ENCODE results near the gene TMEM215. TPM values are rescaled to one million over a fixed set of nuclear protein-coding genes. Genes with fewer than 3 reads are reported as not detected.

The TMEM215 gene
- total RNA-seq, 1 donor from 2014 or later, result under 0.01 TPM

GRCh38 chr9:32832346-32832745 lies 49.0 kb downstream of the TMEM215 start:
- no peak for DNase-seq (ENCODE audit: low read depth, low spot score)

Other genes starting within 250 kb of the TMEM215 start
- gene SMIM27, start 231.2 kb upstream of the TMEM215 start, total RNA-seq, result 1.2 and 3.0 TPM in 2 replicates
- 33.4 and 43.7 TPM in 2 replicates for gene TOPORS, start 231.0 kb upstream of the TMEM215 start, total RNA-seq
- 41.7 and 49.7 TPM in 2 replicates for gene NDUFB6, start 210.4 kb upstream of the TMEM215 start, total RNA-seq
- 0.04 TPM in 1 of 2 replicates, not detected in the other for gene TAF1L, start 147.9 kb upstream of the TMEM215 start, total RNA-seq
- 33.9 TPM in 2 replicates for gene APTX, start 218.1 kb downstream of the TMEM215 start, total RNA-seq
- gene DNAJA1, start 241.7 kb downstream of the TMEM215 start, total RNA-seq, result 113 and 238 TPM in 2 replicates